HG02884 (cell line): Measurements from ENCODE around the gene FOSB.

ENCODE experiments used
- ATAC-seq: cut with Tn5 transposase; IDR thresholded peaks from one replicate; pipeline ENCODE4 v1.9.1; 2021; ENCODE audit warnings: mild to moderate bottlenecking, moderate library complexity; ENCODE audit not compliant: unreplicated experiment

FOSB gene

DNA sequence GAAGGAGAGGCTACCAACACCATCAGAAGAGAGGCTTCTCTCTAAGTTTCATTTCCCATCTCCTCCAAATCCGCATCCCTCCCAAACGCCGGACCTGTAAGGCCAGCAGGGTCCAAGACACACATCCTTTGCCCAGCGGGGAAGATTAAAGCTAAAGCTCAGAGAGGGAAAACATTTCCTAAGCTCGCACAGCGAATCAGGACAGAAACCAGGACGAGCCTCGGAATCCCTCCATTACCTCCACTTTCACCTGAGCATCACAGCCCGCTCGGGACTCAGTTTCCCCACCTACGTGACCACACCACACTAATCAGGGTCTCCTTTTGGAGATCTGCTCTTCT lies 711 bp upstream of the FOSB start:
- ATAC-seq = no peak

DNA sequence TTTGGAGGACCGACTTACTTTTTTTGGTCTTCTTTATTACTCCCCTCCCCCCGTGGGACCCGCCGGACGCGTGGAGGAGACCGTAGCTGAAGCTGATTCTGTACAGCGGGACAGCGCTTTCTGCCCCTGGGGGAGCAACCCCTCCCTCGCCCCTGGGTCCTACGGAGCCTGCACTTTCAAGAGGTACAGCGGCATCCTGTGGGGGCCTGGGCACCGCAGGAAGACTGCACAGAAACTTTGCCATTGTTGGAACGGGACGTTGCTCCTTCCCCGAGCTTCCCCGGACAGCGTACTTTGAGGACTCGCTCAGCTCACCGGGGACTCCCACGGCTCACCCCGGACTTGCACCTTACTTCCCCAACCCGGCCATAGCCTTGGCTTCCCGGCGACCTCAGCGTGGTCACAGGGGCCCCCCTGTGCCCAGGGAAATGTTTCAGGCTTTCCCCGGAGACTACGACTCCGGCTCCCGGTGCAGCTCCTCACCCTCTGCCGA lies 409 bp downstream of the FOSB start:
- ATAC-seq = no peak

DNA sequence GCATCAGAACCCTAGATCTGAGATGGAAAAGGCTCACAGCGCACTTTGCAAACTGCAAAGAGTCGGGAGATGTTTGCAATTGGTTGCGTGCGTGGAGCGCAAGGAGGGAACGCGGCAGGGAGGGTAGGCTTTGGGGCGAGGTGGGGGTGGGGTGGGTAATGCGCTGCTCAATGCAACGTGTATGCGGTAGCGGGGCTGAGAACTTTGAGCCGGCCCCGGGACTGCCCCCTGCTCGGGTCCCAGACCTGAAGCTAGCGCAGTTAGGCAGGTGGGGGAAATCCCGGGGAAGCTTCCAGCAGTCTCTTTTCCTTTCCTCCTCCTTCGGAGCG lies 971 bp downstream of the FOSB start:
- peak; percentile 25 for ATAC-seq

DNA sequence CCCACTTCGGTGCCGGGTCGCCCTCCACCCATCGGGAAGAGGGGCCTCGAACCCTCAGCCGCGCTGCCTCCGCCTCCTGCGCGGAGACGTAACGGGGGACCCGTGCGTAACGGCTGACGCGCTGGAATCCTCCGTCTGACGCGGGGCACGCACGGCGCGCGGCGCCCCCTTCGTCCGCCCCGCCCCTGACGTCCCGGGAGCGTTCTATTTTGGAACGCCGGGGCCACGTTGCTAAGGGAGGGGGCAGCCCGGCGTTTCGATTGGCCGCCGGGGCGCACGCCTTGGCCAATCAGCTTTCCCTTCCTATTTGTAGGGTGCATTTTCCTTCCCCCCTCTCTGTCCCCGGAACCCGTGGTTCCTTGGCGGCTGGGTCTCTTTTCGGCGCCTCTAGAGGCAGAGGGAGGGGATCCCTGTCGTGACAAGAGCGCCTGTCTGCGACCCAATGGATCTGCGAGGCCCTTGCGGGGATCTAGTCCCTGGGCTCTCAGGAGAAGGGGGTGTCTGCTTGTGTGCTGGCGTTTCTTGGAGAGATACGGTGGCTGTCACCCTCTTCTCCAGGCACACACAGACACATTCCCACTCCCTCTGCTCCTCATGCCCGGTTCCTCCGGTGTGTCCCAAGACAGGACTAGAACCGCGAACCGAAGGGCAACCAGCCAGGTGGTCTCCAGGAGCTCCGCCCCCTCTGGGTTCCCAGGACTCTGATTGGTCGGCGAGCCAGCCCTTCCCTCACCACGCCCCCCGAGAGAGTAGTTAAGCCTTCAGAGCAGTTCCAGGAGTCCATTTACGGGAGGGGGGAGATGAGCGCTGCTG lies 1.5 kb downstream of the FOSB start:
- ATAC-seq = peak; percentile 56

DNA sequence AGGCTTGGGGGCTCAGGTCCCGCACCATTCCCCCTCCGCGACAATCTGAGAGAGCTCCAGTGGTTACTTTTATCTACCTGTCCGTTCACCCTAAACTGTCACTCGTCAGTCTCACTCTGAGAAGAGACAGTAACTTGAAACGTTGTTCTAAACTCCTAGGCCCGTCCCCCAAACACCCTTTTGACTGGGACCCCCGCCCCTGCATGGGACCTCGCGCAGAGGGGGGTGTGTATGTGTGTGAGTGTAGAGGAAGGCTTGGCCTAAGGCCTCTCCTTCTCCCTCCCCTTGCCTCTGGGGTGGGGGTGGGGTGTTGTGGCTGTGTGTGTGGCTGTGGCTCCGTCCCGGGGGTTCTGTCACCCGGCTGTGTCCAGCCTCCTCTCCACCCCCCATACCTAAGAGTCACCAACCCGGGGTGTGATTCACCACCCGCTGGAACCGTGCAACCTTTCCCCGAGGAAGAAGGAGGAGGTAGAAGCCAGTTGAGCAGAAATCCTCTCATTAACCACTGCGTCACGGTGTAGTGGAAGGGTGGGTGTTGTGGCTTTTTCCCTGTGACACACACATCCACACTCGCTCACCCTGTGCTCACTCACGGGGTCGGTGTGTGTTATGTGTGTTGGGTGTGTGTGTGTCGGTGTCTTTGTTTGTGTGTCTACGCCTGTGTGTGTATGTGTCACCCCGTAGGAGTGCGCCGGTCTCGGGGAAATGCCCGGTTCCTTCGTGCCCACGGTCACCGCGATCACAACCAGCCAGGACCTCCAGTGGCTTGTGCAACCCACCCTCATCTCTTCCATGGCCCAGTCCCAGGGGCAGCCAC lies 2.4 kb downstream of the FOSB start:
- ATAC-seq = no peak

DNA sequence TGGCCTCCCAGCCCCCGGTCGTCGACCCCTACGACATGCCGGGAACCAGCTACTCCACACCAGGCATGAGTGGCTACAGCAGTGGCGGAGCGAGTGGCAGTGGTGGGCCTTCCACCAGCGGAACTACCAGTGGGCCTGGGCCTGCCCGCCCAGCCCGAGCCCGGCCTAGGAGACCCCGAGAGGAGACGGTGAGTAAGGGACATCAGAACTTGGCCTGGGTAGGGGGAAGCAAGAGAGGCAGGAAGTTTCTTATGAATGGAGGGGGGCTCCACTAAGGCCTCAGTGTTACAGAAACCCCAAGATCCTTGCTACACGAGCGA lies 2.9 kb downstream of the FOSB start:
- no peak for ATAC-seq

DNA sequence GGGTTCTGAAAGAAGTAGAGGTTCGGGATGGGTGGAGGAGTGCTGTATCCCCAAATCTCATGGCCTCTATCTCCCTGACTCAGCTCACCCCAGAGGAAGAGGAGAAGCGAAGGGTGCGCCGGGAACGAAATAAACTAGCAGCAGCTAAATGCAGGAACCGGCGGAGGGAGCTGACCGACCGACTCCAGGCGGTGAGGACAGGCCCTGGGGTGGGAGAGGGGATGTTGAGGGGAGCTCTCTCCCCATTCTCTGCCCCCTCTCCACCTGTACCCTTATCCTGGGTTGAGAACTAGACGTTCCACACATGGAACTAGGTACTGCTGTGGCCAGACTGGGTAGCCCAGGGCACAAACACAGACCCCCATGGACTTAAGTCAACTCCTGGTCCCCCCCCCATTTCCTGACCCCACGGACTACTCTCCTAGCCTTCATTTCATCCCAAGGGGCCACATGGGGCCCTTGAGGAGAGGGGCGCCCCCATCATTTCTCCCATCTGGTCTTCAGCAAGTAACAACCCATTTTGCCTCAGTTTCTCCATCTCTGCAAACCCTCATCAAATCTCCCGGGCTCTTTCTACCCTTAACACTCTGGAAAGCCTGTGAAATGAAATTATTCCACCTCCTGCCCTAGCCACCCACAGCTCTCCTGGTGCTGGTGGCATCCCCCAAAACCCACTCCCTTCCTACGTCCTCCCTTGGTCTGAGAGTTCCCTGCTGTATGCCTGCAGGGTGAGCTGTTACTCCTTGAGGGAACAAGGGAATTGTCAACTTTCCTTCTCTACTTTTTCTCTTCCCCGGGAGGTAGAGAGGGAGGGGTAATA lies 3.5 kb downstream of the FOSB start:
- no peak for ATAC-seq

DNA sequence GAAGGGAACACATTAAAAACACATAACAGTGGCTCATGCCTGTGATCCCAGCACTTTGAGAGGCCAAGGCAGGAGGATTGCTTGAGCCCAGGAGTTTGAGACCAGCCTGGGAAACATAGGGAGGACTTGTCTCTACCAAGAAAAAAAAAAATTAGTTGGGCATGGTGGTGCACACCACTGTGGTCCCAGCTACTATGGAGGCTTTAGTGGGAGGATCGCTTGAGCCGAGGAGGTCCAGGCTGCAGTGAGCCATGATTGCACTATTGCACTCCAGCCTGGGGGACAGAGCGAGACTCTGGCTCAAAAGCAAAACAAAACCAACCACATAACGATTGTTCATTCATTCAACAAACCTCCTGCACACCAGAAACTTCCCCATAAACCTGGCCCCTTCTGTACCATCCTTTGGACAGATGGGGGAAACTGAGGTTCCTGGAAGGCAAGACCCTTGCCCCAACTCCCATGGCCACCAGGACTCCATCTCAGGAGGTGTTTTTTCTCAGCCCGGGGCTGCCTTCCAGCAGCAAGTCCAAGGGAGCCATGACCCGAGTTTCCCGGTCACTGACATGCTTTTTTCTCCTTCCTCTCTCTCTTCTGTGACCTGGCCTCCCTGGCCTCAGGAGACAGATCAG lies 4.3 kb downstream of the FOSB start:
- no peak for ATAC-seq

DNA sequence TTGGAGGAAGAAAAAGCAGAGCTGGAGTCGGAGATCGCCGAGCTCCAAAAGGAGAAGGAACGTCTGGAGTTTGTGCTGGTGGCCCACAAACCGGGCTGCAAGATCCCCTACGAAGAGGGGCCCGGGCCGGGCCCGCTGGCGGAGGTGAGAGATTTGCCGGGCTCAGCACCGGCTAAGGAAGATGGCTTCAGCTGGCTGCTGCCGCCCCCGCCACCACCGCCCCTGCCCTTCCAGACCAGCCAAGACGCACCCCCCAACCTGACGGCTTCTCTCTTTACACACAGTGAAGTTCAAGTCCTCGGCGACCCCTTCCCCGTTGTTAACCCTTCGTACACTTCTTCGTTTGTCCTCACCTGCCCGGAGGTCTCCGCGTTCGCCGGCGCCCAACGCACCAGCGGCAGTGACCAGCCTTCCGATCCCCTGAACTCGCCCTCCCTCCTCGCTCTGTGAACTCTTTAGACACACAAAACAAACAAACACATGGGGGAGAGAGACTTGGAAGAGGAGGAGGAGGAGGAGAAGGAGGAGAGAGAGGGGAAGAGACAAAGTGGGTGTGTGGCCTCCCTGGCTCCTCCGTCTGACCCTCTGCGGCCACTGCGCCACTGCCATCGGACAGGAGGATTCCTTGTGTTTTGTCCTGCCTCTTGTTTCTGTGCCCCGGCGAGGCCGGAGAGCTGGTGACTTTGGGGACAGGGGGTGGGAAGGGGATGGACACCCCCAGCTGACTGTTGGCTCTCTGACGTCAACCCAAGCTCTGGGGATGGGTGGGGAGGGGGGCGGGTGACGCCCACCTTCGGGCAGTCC lies 5.0 kb downstream of the FOSB start:
- no peak for ATAC-seq

DNA sequence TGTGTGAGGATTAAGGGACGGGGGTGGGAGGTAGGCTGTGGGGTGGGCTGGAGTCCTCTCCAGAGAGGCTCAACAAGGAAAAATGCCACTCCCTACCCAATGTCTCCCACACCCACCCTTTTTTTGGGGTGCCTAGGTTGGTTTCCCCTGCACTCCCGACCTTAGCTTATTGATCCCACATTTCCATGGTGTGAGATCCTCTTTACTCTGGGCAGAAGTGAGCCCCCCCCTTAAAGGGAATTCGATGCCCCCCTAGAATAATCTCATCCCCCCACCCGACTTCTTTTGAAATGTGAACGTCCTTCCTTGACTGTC lies 5.5 kb downstream of the FOSB start:
- ATAC-seq = no peak

DNA sequence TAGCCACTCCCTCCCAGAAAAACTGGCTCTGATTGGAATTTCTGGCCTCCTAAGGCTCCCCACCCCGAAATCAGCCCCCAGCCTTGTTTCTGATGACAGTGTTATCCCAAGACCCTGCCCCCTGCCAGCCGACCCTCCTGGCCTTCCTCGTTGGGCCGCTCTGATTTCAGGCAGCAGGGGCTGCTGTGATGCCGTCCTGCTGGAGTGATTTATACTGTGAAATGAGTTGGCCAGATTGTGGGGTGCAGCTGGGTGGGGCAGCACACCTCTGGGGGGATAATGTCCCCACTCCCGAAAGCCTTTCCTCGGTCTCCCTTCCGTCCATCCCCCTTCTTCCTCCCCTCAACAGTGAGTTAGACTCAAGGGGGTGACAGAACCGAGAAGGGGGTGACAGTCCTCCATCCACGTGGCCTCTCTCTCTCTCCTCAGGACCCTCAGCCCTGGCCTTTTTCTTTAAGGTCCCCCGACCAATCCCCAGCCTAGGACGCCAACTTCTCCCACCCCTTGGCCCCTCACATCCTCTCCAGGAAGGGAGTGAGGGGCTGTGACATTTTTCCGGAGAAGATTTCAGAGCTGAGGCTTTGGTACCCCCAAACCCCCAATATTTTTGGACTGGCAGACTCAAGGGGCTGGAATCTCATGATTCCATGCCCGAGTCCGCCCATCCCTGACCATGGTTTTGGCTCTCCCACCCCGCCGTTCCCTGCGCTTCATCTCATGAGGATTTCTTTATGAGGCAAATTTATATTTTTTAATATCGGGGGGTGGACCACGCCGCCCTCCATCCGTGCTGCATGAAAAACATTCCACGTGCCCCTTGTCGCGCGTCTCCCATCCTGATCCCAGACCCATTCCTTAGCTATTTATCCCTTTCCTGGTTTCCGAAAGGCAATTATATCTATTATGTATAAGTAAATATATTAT lies 6.1 kb downstream of the FOSB start:
- ATAC-seq = no peak

DNA sequence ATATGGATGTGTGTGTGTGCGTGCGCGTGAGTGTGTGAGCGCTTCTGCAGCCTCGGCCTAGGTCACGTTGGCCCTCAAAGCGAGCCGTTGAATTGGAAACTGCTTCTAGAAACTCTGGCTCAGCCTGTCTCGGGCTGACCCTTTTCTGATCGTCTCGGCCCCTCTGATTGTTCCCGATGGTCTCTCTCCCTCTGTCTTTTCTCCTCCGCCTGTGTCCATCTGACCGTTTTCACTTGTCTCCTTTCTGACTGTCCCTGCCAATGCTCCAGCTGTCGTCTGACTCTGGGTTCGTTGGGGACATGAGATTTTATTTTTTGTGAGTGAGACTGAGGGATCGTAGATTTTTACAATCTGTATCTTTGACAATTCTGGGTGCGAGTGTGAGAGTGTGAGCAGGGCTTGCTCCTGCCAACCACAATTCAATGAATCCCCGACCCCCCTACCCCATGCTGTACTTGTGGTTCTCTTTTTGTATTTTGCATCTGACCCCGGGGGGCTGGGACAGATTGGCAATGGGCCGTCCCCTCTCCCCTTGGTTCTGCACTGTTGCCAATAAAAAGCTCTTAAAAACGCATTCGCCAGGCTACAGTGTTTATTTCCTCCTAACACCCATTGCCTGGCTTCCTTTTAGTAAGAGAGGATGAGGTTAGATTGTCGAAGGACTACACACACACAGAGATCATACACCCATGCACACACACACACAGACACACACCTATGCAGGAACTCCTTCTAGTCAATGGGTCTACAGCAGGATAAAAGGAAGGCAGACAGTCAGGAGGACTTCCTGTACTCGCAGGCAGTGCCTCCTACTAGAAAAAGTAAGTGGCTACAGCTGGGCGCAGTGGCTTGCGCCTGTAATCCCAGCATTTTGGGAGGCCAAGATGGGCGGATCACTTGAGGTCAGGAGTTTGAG lies 7.1 kb downstream of the FOSB start:
- ATAC-seq = no peak

DNA sequence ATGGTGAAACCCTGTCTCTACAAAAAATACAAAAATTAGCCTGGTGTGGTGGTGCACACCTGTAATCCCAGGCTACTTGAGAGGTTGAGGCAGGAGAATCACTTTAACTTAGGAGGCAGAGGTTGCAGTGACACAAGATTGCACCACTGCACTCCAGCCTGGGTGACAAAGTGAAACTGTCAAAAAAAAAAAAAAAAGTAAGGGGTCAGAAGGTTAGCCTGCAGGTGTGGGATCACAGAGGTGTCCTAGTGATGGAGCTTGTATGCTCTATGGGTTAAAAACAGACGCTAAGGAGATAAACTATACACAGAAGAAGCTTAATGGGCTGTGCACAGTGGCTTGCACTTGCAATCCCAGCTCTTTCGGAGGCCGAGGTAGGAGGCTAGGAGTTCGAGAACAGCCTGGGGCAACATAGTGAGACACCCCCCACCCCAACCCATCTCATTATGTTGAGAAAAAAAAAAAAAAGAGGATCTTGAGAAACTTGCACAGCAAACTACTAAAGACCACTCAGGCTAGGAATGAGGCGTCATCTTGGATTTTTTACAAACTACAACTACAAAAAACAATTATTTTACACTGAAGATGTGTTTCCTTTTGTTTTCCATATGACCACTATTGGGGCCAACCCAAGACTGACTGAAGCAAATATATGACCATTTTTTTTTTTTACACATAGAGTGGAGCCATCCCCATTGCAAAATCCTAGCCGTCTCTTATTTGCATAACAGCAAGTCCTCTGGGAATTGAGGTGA lies 7.9 kb downstream of the FOSB start:
- no peak for ATAC-seq

DNA sequence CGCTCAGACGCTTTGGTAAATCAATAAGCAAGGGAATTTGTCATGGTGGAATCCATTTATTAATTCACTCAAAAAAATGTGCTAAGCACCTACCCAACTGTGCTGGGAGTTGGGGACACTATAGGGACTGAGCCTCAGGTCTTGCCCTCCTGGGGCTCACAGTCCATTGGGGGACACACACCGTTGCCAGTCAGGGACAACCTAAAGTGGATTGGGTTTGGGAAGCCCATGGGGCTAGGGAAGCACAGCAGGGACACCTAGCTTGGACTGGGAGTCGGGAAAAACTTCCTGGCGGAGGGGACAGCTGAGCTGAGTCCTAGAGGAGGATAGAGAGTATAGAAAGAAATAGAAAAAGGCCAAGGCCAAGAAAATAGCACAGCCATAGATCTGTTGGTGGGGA lies 8.5 kb downstream of the FOSB start:
- no peak for ATAC-seq

DNA sequence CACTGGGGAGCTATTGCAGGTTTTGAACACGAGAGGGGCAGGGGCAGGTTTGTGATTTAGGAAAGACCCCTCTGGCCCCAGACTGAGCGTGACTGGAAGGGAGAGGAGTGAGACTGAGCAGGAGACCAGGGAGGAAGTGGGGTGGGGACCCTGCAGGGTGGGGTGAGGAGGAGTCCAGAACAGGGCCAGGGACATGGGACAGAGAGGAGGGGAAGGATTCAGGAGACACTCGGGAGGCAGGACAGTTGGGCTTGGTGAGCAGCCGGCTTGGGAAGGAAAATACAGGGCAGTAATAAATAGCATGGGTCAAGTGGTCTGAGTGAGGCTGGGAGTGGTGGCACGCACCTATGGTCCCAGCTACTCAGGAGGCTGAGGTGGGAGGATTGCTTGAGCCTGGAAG lies 9.4 kb downstream of the FOSB start:
- ATAC-seq = no peak

DNA sequence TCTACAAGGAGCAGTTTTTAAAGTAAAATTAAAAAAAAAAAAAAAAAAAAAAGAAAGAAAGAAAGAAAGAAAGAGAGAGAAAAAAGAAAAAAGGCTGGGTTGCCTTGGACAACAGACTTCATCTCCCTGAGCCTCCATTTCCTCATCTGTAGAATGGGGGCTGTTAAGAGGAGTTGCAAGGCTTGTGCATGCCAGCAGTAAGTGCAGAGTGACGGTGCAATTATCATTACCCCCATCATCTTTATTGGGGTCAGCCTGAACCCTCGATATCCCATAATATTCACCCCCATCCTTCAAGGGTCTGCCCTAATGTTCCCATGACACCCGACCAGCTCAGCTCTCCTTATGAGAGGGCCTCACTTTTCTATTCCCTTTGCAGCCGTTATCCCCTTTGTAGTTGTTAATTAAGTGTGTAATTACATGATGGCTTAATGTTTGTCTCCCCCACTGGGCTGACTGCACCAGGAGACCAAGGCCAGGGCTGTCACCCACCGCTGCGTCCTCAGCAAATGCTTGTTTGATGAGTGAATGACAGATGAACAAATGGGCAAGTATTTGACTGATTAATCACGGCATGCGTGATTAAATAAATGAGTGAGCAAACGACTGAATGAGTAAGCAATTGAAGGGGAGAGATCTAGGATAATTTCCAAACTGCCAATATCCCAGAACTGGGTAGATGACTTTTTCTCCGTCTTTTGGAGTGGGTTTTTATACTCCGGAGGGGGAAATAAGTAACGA lies 10.1 kb downstream of the FOSB start:
- ATAC-seq = peak; percentile 32
